ENCODE results near the gene TTC3.

DNA sequence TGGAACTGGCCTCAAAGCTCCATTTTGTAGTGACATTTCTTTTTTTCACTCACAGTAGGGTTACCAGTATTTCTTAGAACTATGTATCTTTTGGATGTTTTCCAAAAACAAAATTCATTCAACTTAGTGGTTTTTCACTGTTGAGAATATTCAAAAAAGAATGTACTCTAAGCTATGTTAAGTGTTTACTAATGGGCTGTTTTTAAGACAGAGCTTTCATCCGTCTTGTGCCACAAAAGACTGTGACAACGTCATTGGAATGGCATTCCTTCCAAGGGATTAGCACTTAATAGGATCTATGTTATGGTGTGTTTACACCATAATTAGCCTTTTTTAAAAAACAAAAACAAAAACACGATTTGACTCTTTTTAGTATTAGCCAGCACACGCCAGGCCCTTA lies 66.8 kb downstream of the TTC3 start:
- TF ChIP-seq POLR2A (IDR thresholded peaks at IDR 0.05; ENCODE audit: low read depth, low read length) (no peak), POLR2AphosphoS5 (IDR thresholded peaks at IDR 0.05; ENCODE audit: low read depth, low read length) (no peak)
